Neural progenitor cell (in vitro differentiated cells): ENCODE data around the gene ATXN1.

Experiments used
- CTCF ChIP-seq: fragments of 200-600 bp; sonication (generic); IDR thresholded peaks from 2 replicates; pipeline ENCODE4 v1.5.1; 2017; ENCODE audit warnings: antibody characterized with exemption, mild to moderate bottlenecking
- EZH2 ChIP-seq: fragments of 200-600 bp; sonication (generic); IDR thresholded peaks from 2 replicates; pipeline ENCODE4 v1.6.1; 2017; ENCODE audit warnings: antibody characterized with exemption, mild to moderate bottlenecking, moderate library complexity
- EZH2phosphoT487 ChIP-seq: fragments of 200-600 bp; sonication (generic); IDR thresholded peaks from 2 replicates; pipeline ENCODE4 v1.6.1; 2017; ENCODE audit warnings: antibody characterized with exemption

GRCh38 chr6:16748025-16748319, 13.3 kb downstream of the ATXN1 start:
- no peak for TF ChIP-seq CTCF
- TF ChIP-seq EZH2phosphoT487 = no peak
- no peak for TF ChIP-seq EZH2
